GM23338 (cell line): ENCODE results near the gene PTPN5. TPM values are rescaled to one million over a fixed set of nuclear protein-coding genes. Genes with fewer than 3 reads are reported as not detected.
A peak's percentile ranks its signal among the peaks of the same experiment; 100 is the strongest.

Experiments
- ATAC-seq: fragments of 200-7000 bp; cut with Tn5 transposase; 3 replicates; pipeline ENCODE4 v1.9.1; 2020
- DNase-seq: peaks from one replicate; pipeline ENCODE4 v3.0.0-alpha.2; 2015; ENCODE audit warnings: low spot score
- H2AFZ ChIP-seq: fragments of 200-600 bp; sonication (generic); 2 replicates; pipeline ENCODE4 v1.8.0; 2016; ENCODE audit warnings: antibody characterized with exemption, mild to moderate bottlenecking, moderate library complexity
- H3F3A ChIP-seq: fragments of 200-600 bp; sonication (generic); replicated peaks from 2 replicates; pipeline ENCODE4 v1.8.0; 2017; ENCODE audit warnings: antibody characterized with exemption, mixed run types, low read depth
- H3K27ac ChIP-seq: fragments of 200-600 bp; sonication (generic); 2 replicates; pipeline ENCODE4 v1.6.1; 2016; ENCODE audit warnings: low read depth
- H3K27me3 ChIP-seq: fragments of 200-600 bp; sonication (generic); 2 replicates; pipeline ENCODE4 v1.8.0; 2016; ENCODE audit warnings: mild to moderate bottlenecking, mixed run types, moderate library complexity; ENCODE audit not compliant: insufficient read depth
- H3K36me3 ChIP-seq: fragments of 200-600 bp; sonication (generic); 2 replicates; pipeline ENCODE4 v1.8.0; 2016; ENCODE audit warnings: mild to moderate bottlenecking; ENCODE audit not compliant: insufficient read depth
- H3K4me1 ChIP-seq: fragments of 200-600 bp; sonication (generic); 2 replicates; pipeline ENCODE4 v1.8.0; 2016; ENCODE audit warnings: mild to moderate bottlenecking, moderate library complexity; ENCODE audit not compliant: insufficient read depth
- H3K4me2 ChIP-seq: fragments of 200-600 bp; sonication (generic); 2 replicates; pipeline ENCODE4 v1.7.1; 2017; ENCODE audit warnings: mixed run types
- H3K4me3 ChIP-seq: fragments of 200-600 bp; sonication (generic); 2 replicates; pipeline ENCODE4 v1.6.1; 2016; ENCODE audit warnings: mixed run types
- H3K79me2 ChIP-seq: fragments of 200-600 bp; sonication (generic); replicated peaks from 2 replicates; pipeline ENCODE4 v1.8.0; 2017; ENCODE audit warnings: mild to moderate bottlenecking; ENCODE audit not compliant: insufficient read depth
- H3K9me2 ChIP-seq: fragments of 200-600 bp; sonication (generic); 2 replicates; pipeline ENCODE4 v1.8.0; 2017; ENCODE audit not compliant: insufficient read depth
- H4K20me1 ChIP-seq: fragments of 200-600 bp; sonication (generic); replicated peaks from 2 replicates; pipeline ENCODE4 v1.8.0; 2017; ENCODE audit warnings: mild to moderate bottlenecking; ENCODE audit not compliant: insufficient read depth
- H3K27ac Mint-ChIP-seq: 2 replicates; pipeline ENCODE4 v1.8.0; 2020; ENCODE audit warnings: inconsistent platforms, mild to moderate bottlenecking, moderate library complexity, mixed read lengths
- H3K27me3 Mint-ChIP-seq: 3 replicates; pipeline ENCODE4 v1.8.0; 2022; ENCODE audit warnings: low read depth, mild to moderate bottlenecking, moderate library complexity, mixed read lengths, inconsistent platforms; ENCODE audit not compliant: insufficient read depth, poor library complexity
- H3K36me3 Mint-ChIP-seq: 3 replicates; pipeline ENCODE4 v1.8.0; 2021; ENCODE audit warnings: low read depth, mild to moderate bottlenecking, inconsistent platforms, moderate library complexity, mixed read lengths
- H3K4me1 Mint-ChIP-seq: 3 replicates; pipeline ENCODE4 v1.8.0; 2020; ENCODE audit warnings: mild to moderate bottlenecking, inconsistent platforms, mixed read lengths
- H3K4me3 Mint-ChIP-seq: 3 replicates; pipeline ENCODE4 v1.8.0; 2021; ENCODE audit warnings: moderate library complexity, mild to moderate bottlenecking, inconsistent platforms, mixed read lengths
- H3K9me3 Mint-ChIP-seq: 3 replicates; pipeline ENCODE4 v1.8.0; 2020; ENCODE audit warnings: moderate library complexity, mild to moderate bottlenecking, inconsistent platforms, mixed read lengths
- CREB1 ChIP-seq: fragments of 250-450 bp; sonication (Bioruptor Pico); IDR thresholded peaks from 2 replicates; pipeline ENCODE4 v1.5.0; 2020; ENCODE audit warnings: low read depth, mild to moderate bottlenecking, moderate library complexity
- EZH2 ChIP-seq: fragments of 200-600 bp; sonication (generic); IDR thresholded peaks from one replicate; pipeline ENCODE4 v1.8.0; 2017; ENCODE audit warnings: antibody characterized with exemption, mild to moderate bottlenecking, low read depth; ENCODE audit not compliant: unreplicated experiment
- EZH2phosphoT487 ChIP-seq: fragments of 200-600 bp; sonication (generic); IDR thresholded peaks from one replicate; pipeline ENCODE4 v1.8.1; 2018; ENCODE audit warnings: antibody characterized with exemption; ENCODE audit not compliant: unreplicated experiment
- JUNB ChIP-seq: IDR thresholded peaks from one replicate; pipeline ENCODE4 v1.6.1; 2016; ENCODE audit warnings: antibody characterized with exemption; ENCODE audit not compliant: unreplicated experiment
- NANOG ChIP-seq: IDR thresholded peaks from 2 replicates; pipeline ENCODE4 v1.6.1; 2016; ENCODE audit warnings: antibody characterized with exemption, borderline replicate concordance
- POLR2AphosphoS5 ChIP-seq: IDR thresholded peaks from 2 replicates; pipeline ENCODE4 v1.6.1; 2016; ENCODE audit warnings: antibody characterized with exemption, low read depth
- STAT1 ChIP-seq: IDR thresholded peaks from one replicate; pipeline ENCODE4 v1.6.1; 2016; ENCODE audit warnings: antibody characterized with exemption; ENCODE audit not compliant: unreplicated experiment
- ZNF114 ChIP-seq: fragments of 250-450 bp; sonication (Bioruptor Pico); IDR thresholded peaks from 2 replicates; pipeline ENCODE4 v1.5.0; 2020; ENCODE audit warnings: mild to moderate bottlenecking, moderate library complexity
- ZNF331 ChIP-seq: fragments of 250-450 bp; sonication (Bioruptor Pico); IDR thresholded peaks from 2 replicates; pipeline ENCODE4 v1.5.0; 2020; ENCODE audit warnings: low read depth, mild to moderate bottlenecking, moderate library complexity
- polyA plus RNA-seq: library from polyadenylated mRNA; unstranded; fragments of >200 nt; fragmentation: Nextera tagmentation; extraction: Ambion mirVana; gene quantifications from 2 replicates; pipeline ENCODE4 v1.2.1, GENCODE V29; 2016
- total RNA-seq: library from RNA; depleted of rRNA; stranded (reverse); fragments of >200 nt; shearing (Covaris generic); gene quantifications from 2 replicates; pipeline ENCODE4 v1.2.3, GENCODE V29; 2014
- TF ChIP-seq, protein P1 (sequence below): fragments of 250-450 bp; sonication (Bioruptor Pico); IDR thresholded peaks from 2 replicates; pipeline ENCODE4 v1.5.0; 2020; ENCODE audit warnings: mild to moderate bottlenecking, moderate library complexity
- TF ChIP-seq, protein P2 (sequence below): IDR thresholded peaks from one replicate; pipeline ENCODE4 v1.6.1; 2018; ENCODE audit warnings: antibody characterized with exemption; ENCODE audit not compliant: unreplicated experiment
- TF ChIP-seq, protein P3 (sequence below): IDR thresholded peaks from 2 replicates; pipeline ENCODE4 v1.6.1; 2016; ENCODE audit warnings: antibody characterized with exemption
- TF ChIP-seq, protein P4 (sequence below), 2 experiments: fragments of 200-600 bp in 1 of 2; sonication (generic) in 1 of 2; conservative IDR thresholded peaks; 2 replicates each; pipeline versions ENCODE4 v1.5.1 to v1.6.1; 2016 to 2017; ENCODE audit warnings: antibody characterized with exemption in 2 of 2, low read depth in 2 of 2, mild to moderate bottlenecking in 2 of 2, moderate library complexity in 1 of 2

PTPN5 gene
- total and polyA plus RNA-seq, 2 experiments from 2014 or later: 3.7 to 5.7 TPM

DNA sequence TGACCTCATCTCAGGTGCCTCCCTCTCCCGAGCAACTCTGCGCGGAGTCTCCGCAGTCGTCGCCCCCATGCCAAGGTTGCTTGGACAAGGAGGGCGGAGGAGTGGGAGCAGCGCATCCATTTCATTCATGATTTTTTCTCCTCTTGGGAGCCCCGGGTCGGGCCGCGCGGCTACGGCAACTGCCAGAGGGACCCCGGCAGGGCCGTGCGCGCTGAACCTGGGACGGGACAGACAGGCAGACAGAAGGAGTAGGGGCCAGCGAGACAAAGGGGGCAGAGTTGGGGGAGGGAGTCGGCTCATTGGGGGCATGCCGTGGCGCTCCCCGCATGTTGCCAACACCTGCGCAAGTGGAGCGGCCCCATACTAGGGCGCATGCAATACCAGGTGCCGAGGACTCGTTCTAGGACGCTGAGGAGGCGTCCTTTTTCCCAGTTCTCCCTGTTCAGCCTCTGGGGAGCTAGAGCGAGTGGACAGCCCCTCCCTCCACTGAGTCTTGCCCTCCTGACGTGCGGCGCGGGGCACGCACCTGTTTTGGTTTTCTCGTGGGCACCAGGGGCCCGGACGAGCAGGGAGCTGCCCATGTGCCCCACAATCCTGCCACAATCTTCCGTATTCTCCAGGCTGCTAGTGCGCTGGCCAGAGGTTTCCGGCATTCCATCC, 501 bp upstream of the PTPN5 start:
- peak; percentile 44 for ATAC-seq
- Histone ChIP-seq H3F3A (0 out of 2 replicates have a peak, but pooled peaks cover 2% of the 10 kb centered on the region), H3K79me2 (no peaks in the 10 kb centered on the region), H3K9me2 (no peaks in the 10 kb centered on the region), H3K4me1 (peaks cover 8% of the 10 kb centered on the region; the same call in 1 of the 2 replicates), H3K27ac (no peak overlapping the region), H3K36me3 (no peaks in the 10 kb centered on the region), H4K20me1 (no peaks in the 10 kb centered on the region), H2AFZ (peak overlapping the region; percentile 98), H3K4me2 (peak overlapping the region; percentile 98), H3K4me3 (peak overlapping the region; percentile 90), H3K27me3 (peaks cover 51% of the 10 kb centered on the region)
- Mint-ChIP-seq H3K4me3 (peak overlapping the region; percentile 90), H3K27me3 (peaks cover 19% of the 10 kb centered on the region), H3K27ac (no peak overlapping the region), H3K4me1 (peaks cover 7% of the 10 kb centered on the region), H3K36me3 (no peaks in the 10 kb centered on the region), H3K9me3 (no peaks in the 10 kb centered on the region; the same call in 2 of the 3 replicates)
- peak; percentile 47 for DNase-seq
- TF ChIP-seq, protein P1, sequence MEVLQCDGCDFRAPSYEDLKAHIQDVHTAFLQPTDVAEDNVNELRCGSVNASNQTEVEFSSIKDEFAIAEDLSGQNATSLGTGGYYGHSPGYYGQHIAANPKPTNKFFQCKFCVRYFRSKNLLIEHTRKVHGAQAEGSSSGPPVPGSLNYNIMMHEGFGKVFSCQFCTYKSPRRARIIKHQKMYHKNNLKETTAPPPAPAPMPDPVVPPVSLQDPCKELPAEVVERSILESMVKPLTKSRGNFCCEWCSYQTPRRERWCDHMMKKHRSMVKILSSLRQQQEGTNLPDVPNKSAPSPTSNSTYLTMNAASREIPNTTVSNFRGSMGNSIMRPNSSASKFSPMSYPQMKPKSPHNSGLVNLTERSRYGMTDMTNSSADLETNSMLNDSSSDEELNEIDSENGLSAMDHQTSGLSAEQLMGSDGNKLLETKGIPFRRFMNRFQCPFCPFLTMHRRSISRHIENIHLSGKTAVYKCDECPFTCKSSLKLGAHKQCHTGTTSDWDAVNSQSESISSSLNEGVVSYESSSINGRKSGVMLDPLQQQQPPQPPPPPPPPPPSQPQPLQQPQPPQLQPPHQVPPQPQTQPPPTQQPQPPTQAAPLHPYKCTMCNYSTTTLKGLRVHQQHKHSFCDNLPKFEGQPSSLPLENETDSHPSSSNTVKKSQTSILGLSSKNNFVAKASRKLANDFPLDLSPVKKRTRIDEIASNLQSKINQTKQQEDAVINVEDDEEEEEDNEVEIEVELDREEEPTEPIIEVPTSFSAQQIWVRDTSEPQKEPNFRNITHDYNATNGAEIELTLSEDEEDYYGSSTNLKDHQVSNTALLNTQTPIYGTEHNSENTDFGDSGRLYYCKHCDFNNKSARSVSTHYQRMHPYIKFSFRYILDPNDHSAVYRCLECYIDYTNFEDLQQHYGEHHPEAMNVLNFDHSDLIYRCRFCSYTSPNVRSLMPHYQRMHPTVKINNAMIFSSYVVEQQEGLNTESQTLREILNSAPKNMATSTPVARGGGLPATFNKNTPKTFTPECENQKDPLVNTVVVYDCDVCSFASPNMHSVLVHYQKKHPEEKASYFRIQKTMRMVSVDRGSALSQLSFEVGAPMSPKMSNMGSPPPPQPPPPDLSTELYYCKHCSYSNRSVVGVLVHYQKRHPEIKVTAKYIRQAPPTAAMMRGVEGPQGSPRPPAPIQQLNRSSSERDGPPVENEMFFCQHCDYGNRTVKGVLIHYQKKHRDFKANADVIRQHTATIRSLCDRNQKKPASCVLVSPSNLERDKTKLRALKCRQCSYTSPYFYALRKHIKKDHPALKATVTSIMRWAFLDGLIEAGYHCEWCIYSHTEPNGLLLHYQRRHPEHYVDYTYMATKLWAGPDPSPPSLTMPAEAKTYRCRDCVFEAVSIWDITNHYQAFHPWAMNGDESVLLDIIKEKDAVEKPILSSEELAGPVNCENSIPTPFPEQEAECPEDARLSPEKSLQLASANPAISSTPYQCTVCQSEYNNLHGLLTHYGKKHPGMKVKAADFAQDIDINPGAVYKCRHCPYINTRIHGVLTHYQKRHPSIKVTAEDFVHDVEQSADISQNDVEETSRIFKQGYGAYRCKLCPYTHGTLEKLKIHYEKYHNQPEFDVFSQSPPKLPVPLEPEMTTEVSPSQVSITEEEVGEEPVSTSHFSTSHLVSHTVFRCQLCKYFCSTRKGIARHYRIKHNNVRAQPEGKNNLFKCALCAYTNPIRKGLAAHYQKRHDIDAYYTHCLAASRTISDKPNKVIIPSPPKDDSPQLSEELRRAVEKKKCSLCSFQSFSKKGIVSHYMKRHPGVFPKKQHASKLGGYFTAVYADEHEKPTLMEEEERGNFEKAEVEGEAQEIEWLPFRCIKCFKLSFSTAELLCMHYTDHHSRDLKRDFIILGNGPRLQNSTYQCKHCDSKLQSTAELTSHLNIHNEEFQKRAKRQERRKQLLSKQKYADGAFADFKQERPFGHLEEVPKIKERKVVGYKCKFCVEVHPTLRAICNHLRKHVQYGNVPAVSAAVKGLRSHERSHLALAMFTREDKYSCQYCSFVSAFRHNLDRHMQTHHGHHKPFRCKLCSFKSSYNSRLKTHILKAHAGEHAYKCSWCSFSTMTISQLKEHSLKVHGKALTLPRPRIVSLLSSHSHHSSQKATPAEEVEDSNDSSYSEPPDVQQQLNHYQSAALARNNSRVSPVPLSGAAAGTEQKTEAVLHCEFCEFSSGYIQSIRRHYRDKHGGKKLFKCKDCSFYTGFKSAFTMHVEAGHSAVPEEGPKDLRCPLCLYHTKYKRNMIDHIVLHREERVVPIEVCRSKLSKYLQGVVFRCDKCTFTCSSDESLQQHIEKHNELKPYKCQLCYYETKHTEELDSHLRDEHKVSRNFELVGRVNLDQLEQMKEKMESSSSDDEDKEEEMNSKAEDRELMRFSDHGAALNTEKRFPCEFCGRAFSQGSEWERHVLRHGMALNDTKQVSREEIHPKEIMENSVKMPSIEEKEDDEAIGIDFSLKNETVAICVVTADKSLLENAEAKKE (CRISPR knock-in tag): no peak
- TF ChIP-seq POLR2AphosphoS5 (no peak; the same call in 1 of the 2 replicates), EZH2phosphoT487 (no peak), ZNF331 (no peak), NANOG (no peak), STAT1 (no peak), ZNF114 (CRISPR knock-in tag) (no peak), CREB1 (CRISPR knock-in tag) (no peak), EZH2 (no peak), JUNB (no peak)
- TF ChIP-seq, protein P2, sequence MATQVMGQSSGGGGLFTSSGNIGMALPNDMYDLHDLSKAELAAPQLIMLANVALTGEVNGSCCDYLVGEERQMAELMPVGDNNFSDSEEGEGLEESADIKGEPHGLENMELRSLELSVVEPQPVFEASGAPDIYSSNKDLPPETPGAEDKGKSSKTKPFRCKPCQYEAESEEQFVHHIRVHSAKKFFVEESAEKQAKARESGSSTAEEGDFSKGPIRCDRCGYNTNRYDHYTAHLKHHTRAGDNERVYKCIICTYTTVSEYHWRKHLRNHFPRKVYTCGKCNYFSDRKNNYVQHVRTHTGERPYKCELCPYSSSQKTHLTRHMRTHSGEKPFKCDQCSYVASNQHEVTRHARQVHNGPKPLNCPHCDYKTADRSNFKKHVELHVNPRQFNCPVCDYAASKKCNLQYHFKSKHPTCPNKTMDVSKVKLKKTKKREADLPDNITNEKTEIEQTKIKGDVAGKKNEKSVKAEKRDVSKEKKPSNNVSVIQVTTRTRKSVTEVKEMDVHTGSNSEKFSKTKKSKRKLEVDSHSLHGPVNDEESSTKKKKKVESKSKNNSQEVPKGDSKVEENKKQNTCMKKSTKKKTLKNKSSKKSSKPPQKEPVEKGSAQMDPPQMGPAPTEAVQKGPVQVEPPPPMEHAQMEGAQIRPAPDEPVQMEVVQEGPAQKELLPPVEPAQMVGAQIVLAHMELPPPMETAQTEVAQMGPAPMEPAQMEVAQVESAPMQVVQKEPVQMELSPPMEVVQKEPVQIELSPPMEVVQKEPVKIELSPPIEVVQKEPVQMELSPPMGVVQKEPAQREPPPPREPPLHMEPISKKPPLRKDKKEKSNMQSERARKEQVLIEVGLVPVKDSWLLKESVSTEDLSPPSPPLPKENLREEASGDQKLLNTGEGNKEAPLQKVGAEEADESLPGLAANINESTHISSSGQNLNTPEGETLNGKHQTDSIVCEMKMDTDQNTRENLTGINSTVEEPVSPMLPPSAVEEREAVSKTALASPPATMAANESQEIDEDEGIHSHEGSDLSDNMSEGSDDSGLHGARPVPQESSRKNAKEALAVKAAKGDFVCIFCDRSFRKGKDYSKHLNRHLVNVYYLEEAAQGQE: no peak
- TF ChIP-seq, protein P3, sequence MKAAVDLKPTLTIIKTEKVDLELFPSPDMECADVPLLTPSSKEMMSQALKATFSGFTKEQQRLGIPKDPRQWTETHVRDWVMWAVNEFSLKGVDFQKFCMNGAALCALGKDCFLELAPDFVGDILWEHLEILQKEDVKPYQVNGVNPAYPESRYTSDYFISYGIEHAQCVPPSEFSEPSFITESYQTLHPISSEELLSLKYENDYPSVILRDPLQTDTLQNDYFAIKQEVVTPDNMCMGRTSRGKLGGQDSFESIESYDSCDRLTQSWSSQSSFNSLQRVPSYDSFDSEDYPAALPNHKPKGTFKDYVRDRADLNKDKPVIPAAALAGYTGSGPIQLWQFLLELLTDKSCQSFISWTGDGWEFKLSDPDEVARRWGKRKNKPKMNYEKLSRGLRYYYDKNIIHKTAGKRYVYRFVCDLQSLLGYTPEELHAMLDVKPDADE: no peak
- TF ChIP-seq, protein P4, sequence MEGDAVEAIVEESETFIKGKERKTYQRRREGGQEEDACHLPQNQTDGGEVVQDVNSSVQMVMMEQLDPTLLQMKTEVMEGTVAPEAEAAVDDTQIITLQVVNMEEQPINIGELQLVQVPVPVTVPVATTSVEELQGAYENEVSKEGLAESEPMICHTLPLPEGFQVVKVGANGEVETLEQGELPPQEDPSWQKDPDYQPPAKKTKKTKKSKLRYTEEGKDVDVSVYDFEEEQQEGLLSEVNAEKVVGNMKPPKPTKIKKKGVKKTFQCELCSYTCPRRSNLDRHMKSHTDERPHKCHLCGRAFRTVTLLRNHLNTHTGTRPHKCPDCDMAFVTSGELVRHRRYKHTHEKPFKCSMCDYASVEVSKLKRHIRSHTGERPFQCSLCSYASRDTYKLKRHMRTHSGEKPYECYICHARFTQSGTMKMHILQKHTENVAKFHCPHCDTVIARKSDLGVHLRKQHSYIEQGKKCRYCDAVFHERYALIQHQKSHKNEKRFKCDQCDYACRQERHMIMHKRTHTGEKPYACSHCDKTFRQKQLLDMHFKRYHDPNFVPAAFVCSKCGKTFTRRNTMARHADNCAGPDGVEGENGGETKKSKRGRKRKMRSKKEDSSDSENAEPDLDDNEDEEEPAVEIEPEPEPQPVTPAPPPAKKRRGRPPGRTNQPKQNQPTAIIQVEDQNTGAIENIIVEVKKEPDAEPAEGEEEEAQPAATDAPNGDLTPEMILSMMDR (conservative IDR thresholded peaks at IDR 0.05; ENCODE audit: low read depth in 2 of 2): no peak
